Calu3 (cell line): ENCODE data around the gene MAP3K1. TPM values are rescaled to one million over a fixed set of nuclear protein-coding genes. Genes with fewer than 3 reads are reported as not detected.
A peak's percentile ranks its signal among the peaks of the same experiment; 100 is the strongest.

Experiments used
- BruUV-seq: library from RNA; stranded (reverse); fragments of 400-500 nt; replicated peaks from 2 replicates; lab custom pipeline; 2021; lab: Mats Ljungman, UMichigan
- CTCF ChIA-PET: fragments of 300-600 bp; sonication (Branson Sonifier 250); formaldehyde crosslinking; loops from one replicate; lab custom pipeline; 2022; ENCODE audit warnings: antibody characterized with exemption; lab: Charles Lee
- DNase-seq: peaks from one replicate; pipeline ENCODE4 v3.0.0; 2022
- H3K27ac Mint-ChIP-seq: one replicate; pipeline ENCODE4 v1.8.0; 2022; ENCODE audit warnings: mixed read lengths; ENCODE audit not compliant: unreplicated experiment
- H3K27me3 Mint-ChIP-seq: one replicate; pipeline ENCODE4 v1.8.0; 2022; ENCODE audit warnings: mixed read lengths; ENCODE audit not compliant: unreplicated experiment
- H3K36me3 Mint-ChIP-seq: one replicate; pipeline ENCODE4 v1.8.0; 2022; ENCODE audit warnings: mild to moderate bottlenecking, moderate library complexity, mixed read lengths; ENCODE audit not compliant: insufficient read depth, unreplicated experiment
- H3K4me1 Mint-ChIP-seq: one replicate; pipeline ENCODE4 v1.8.0; 2022; ENCODE audit warnings: mild to moderate bottlenecking, low read depth, mixed read lengths; ENCODE audit not compliant: unreplicated experiment
- H3K4me3 Mint-ChIP-seq: one replicate; pipeline ENCODE4 v1.8.0; 2022; ENCODE audit warnings: mild to moderate bottlenecking, low read depth, moderate library complexity, mixed read lengths; ENCODE audit not compliant: unreplicated experiment
- H3K9me3 Mint-ChIP-seq: one replicate; pipeline ENCODE4 v1.8.0; 2022; ENCODE audit warnings: low read depth, mixed read lengths; ENCODE audit not compliant: unreplicated experiment
- intact Hi-C: fragments of 100-400 bp; cut with micrococcal nuclease; formaldehyde crosslinking; loops from one replicate; pipeline ENCODE4 v1.10.0; 2022; ENCODE audit not compliant: unreplicated experiment
- total RNA-seq: library from RNA; stranded (reverse); gene quantifications from 2 replicates; pipeline ENCODE4 v1.2.3, GENCODE V29; 2022
- TF ChIP-seq, protein P1 (sequence below): fragments of 200-600 bp; IDR thresholded peaks from one replicate; pipeline ENCODE4 v1.8.0; 2022; ENCODE audit warnings: antibody characterized with exemption; ENCODE audit not compliant: unreplicated experiment

MAP3K1 gene
- total RNA-seq, 1 experiment from 2014 or later = 32.9 TPM

DNA sequence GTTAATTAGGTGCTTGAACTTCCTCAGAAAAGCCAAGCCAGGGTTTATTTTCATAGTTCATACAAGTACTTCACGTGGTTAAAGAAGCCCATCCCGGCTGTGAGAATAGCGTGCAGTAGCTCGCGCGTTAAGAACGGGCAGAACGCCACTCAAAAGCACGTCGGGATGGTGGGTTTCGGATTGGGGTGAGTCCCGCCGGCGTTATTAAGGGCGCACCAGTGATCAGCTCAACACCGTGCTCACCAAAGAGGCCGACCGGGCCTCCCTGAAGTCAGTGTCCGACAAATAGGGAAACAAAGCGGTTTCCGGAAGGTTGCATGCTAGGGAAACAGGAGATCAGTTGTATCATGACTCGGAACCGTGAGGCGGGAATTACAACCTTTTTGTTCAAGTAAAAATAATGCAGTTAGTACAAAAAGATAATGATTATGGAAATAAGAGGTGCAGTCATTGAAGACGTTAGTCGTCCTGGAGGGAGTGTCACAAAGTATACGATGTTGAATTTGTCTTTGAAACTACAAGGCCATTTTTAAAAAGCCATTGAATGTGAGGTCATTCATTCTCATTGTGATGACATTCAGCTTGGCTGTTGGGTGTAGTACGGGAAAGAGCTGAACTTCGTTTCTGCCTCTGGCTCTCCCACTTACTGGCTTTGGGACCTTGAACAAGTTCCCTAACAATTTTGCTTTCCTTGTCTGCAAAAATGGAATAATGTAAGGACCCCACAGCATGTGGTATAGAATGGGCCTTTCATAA, 95.0 kb downstream of the MAP3K1 start:
- TSS peak; percentile 72 for BruUV-seq
- peak overlapping the region; percentile 97 for H3K27ac Mint-ChIP-seq
- H3K4me1 Mint-ChIP-seq = peaks cover 10% of the 10 kb centered on the region
- CTCF ChIA-PET = interaction anchor here (0.5 to 2.0 kb wide), 4 partner anchors 41 to 228 kb away, joined by 3 to 6 read pairs (median 6); no protein-coding TSS in a partner anchor
- H3K4me3 Mint-ChIP-seq = peak overlapping the region; percentile 98
- H3K9me3 Mint-ChIP-seq = no peaks in the 10 kb centered on the region
- H3K36me3 Mint-ChIP-seq = peaks cover 26% of the 10 kb centered on the region
- intact Hi-C loops = no loop called here
- peak; percentile 43 for DNase-seq
- TF ChIP-seq, protein P1, sequence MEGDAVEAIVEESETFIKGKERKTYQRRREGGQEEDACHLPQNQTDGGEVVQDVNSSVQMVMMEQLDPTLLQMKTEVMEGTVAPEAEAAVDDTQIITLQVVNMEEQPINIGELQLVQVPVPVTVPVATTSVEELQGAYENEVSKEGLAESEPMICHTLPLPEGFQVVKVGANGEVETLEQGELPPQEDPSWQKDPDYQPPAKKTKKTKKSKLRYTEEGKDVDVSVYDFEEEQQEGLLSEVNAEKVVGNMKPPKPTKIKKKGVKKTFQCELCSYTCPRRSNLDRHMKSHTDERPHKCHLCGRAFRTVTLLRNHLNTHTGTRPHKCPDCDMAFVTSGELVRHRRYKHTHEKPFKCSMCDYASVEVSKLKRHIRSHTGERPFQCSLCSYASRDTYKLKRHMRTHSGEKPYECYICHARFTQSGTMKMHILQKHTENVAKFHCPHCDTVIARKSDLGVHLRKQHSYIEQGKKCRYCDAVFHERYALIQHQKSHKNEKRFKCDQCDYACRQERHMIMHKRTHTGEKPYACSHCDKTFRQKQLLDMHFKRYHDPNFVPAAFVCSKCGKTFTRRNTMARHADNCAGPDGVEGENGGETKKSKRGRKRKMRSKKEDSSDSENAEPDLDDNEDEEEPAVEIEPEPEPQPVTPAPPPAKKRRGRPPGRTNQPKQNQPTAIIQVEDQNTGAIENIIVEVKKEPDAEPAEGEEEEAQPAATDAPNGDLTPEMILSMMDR = no peak
- no peaks in the 10 kb centered on the region for H3K27me3 Mint-ChIP-seq

DNA sequence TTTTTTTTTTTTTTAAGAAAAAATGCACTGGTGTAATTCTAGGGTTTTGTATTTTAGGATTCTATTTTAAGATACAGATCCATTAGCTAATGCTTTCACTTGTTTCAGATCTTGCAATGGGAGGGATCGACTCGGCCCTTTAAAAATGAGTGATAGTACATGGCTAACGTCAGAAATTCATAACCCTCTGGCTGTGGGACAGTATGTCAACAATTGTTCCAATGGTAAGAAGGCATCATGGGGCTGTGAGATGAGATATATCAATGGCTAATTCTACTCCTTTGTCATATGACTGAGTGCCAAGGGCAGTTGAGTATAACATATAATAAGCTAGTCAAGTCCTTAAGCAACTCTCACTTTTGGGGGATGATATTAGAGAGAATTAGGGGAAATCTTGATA, 98.4 kb downstream of the MAP3K1 start:
- no peaks in the 10 kb centered on the region for H3K27me3 Mint-ChIP-seq
- no peak overlapping the region for H3K4me3 Mint-ChIP-seq
- H3K9me3 Mint-ChIP-seq = no peaks in the 10 kb centered on the region
- DNase-seq = no peak
- peaks cover 22% of the 10 kb centered on the region for H3K36me3 Mint-ChIP-seq
- TF ChIP-seq, protein P1 = no peak
- CTCF ChIA-PET = no interaction called here
- H3K27ac Mint-ChIP-seq = no peak overlapping the region
- BruUV-seq = no TSS peak
- intact Hi-C loops = no loop called here
- peaks cover 4% of the 10 kb centered on the region for H3K4me1 Mint-ChIP-seq

DNA sequence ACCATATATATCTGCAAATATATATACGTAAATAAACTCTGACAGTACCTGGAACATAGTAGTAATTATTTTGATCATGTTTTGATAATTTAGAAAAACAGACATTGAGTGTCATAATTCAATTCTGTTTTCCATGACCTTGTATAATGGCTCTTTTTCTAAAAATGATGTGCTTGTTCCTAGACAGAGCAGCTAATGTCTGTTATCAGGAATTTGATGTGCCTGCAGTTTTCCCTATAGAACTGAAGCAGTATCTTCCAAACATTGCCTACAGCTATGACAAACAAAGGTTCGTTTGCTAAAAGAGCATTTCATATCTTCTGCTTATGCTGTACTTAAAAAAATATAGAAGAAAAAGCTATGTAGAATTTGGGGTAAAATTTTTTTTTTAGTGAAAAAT, 99.3 kb downstream of the MAP3K1 start:
- CTCF ChIA-PET = no interaction called here
- no TSS peak for BruUV-seq
- intact Hi-C loops = no loop called here
- H3K27ac Mint-ChIP-seq = no peak overlapping the region
- H3K4me3 Mint-ChIP-seq = no peak overlapping the region
- no peaks in the 10 kb centered on the region for H3K27me3 Mint-ChIP-seq
- TF ChIP-seq, protein P1 = no peak
- peaks cover 12% of the 10 kb centered on the region for H3K36me3 Mint-ChIP-seq
- H3K4me1 Mint-ChIP-seq = no peaks in the 10 kb centered on the region
- no peak for DNase-seq
- H3K9me3 Mint-ChIP-seq = no peaks in the 10 kb centered on the region

DNA sequence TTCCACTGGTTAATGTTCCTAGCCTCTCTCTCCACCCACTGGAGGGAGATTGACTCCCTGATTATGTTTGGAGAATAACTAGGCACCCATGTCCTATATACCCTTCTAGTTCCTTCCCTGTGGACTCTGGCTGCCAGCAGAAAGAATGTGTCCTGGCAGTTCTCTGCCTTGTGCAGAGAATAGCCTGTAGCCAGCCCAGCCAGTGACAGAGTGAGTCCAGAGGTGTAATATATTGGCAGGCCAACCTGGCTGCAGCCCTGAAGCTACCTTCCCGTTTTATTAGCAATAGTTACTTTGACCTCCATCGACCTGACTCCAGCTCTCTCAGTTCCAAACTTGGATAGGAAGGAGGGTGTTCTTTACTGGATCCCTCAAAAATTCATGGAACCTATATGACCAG, 102.2 kb downstream of the MAP3K1 start:
- intact Hi-C loops = no loop called here
- CTCF ChIA-PET = interaction anchor here (0.9 kb wide), 1 partner anchor 221 kb away, joined by 3 read pairs; no protein-coding TSS in a partner anchor
- no peaks in the 10 kb centered on the region for H3K4me1 Mint-ChIP-seq
- peaks cover 2% of the 10 kb centered on the region for H3K36me3 Mint-ChIP-seq
- H3K27ac Mint-ChIP-seq = peak overlapping the region; percentile 1
- TF ChIP-seq, protein P1 = no peak
- no peaks in the 10 kb centered on the region for H3K9me3 Mint-ChIP-seq
- H3K4me3 Mint-ChIP-seq = no peak overlapping the region
- no peaks in the 10 kb centered on the region for H3K27me3 Mint-ChIP-seq
- no peak for DNase-seq
- no TSS peak for BruUV-seq
